AG04450 (cell line): ENCODE data around the gene SMYD1. TPM values are rescaled to one million over a fixed set of nuclear protein-coding genes. Genes with fewer than 3 reads are reported as not detected.

Experiments used
- CTCF ChIA-PET: fragments of 300-600, 350-600 bp; formaldehyde crosslinking; extraction: SDS; loops from one replicate; lab custom pipeline; 2022; ENCODE audit warnings: antibody characterized with exemption, inconsistent platforms; lab: Charles Lee
- POLR2A ChIA-PET: fragments of 350-600 bp; formaldehyde crosslinking; extraction: SDS; loops from one replicate; lab custom pipeline; 2021; ENCODE audit warnings: antibody characterized with exemption, inconsistent platforms; lab: Yijun Ruan, JAX
- DNase-seq: peaks from one replicate; pipeline ENCODE4 v3.0.0-alpha.2; 2011; ENCODE audit warnings: low read depth, low spot score
- H3K27ac ChIP-seq: one replicate; pipeline ENCODE4 v1.5.1; 2012; ENCODE audit warnings: low read depth, low read length, control low read depth
- H3K27me3 ChIP-seq: one replicate; pipeline ENCODE4 v1.6.0; 2012; ENCODE audit warnings: low read length; ENCODE audit not compliant: control insufficient read depth, insufficient read depth
- H3K4me3 ChIP-seq: 2 replicates; pipeline ENCODE4 v1.5.1; 2011; ENCODE audit warnings: mild to moderate bottlenecking, low read depth, low read length, control low read depth
- H3K9me3 ChIP-seq: 2 replicates; pipeline ENCODE4 v1.5.1; 2012; ENCODE audit warnings: low read length; ENCODE audit not compliant: control insufficient read depth, insufficient read depth
- polyA plus RNA-seq: library from polyadenylated mRNA; depleted of rRNA; stranded (reverse); fragments of >200 nt; gene quantifications from 2 replicates; pipeline ENCODE4 v1.2.3, GENCODE V29; 2011
- TF ChIP-seq, protein P1 (sequence below): IDR thresholded peaks from 2 replicates; pipeline ENCODE4 v1.5.1; 2011; ENCODE audit warnings: low read depth, low read length, control low read depth, inconsistent platforms

Gene SMYD1
- polyA plus RNA-seq, 1 experiment: not detected

DNA sequence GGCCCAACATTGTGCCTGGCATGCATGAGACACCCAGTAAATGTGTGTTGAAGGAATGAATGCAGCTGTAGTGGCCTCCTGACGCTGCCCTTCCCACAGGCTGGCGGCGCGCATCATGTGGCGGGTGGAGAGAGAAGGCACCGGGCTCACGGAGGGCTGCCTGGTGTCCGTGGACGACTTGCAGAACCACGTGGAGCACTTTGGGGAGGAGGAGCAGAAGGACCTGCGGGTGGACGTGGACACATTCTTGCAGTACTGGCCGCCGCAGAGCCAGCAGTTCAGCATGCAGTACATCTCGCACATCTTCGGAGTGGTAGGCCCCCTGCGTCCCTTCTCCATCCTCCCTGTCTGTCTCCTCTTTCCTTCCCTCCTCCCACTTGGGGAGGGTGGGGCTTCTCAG is 20.1 kb downstream of the SMYD1 start:
- POLR2A ChIA-PET: no interaction called here
- TF ChIP-seq, protein P1, sequence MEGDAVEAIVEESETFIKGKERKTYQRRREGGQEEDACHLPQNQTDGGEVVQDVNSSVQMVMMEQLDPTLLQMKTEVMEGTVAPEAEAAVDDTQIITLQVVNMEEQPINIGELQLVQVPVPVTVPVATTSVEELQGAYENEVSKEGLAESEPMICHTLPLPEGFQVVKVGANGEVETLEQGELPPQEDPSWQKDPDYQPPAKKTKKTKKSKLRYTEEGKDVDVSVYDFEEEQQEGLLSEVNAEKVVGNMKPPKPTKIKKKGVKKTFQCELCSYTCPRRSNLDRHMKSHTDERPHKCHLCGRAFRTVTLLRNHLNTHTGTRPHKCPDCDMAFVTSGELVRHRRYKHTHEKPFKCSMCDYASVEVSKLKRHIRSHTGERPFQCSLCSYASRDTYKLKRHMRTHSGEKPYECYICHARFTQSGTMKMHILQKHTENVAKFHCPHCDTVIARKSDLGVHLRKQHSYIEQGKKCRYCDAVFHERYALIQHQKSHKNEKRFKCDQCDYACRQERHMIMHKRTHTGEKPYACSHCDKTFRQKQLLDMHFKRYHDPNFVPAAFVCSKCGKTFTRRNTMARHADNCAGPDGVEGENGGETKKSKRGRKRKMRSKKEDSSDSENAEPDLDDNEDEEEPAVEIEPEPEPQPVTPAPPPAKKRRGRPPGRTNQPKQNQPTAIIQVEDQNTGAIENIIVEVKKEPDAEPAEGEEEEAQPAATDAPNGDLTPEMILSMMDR: no peak
- no peak overlapping the region for H3K4me3 ChIP-seq
- H3K27me3 ChIP-seq: peaks cover 6% of the 10 kb centered on the region
- CTCF ChIA-PET: no interaction called here
- H3K27ac ChIP-seq: no peak overlapping the region
- DNase-seq: no peak
- H3K9me3 ChIP-seq: no peaks in the 10 kb centered on the region

DNA sequence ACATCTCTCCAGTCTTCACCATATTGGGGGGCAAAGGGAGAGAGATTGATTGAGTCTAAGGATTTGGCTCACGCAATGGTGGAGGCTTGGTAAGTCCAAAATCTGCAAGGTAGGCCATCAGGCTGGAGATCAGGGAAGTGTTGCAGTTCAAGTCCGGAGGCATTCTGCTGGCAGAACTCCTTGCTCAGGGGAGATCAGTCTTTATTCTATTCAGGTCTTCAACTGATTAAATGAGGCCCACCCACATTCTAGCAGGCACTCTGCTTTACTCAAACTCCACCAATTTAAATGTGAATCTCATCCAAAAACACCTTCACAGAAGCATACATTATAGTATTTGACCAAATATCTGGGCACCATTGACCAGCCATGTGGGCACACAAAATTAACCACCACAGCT is 21.4 kb downstream of the SMYD1 start:
- no peak for DNase-seq
- CTCF ChIA-PET: no interaction called here
- Histone ChIP-seq H3K27me3 (peaks cover 6% of the 10 kb centered on the region), H3K27ac (no peak overlapping the region), H3K4me3 (no peak overlapping the region), H3K9me3 (no peaks in the 10 kb centered on the region)
- TF ChIP-seq, protein P1: no peak
- POLR2A ChIA-PET: no interaction called here

DNA sequence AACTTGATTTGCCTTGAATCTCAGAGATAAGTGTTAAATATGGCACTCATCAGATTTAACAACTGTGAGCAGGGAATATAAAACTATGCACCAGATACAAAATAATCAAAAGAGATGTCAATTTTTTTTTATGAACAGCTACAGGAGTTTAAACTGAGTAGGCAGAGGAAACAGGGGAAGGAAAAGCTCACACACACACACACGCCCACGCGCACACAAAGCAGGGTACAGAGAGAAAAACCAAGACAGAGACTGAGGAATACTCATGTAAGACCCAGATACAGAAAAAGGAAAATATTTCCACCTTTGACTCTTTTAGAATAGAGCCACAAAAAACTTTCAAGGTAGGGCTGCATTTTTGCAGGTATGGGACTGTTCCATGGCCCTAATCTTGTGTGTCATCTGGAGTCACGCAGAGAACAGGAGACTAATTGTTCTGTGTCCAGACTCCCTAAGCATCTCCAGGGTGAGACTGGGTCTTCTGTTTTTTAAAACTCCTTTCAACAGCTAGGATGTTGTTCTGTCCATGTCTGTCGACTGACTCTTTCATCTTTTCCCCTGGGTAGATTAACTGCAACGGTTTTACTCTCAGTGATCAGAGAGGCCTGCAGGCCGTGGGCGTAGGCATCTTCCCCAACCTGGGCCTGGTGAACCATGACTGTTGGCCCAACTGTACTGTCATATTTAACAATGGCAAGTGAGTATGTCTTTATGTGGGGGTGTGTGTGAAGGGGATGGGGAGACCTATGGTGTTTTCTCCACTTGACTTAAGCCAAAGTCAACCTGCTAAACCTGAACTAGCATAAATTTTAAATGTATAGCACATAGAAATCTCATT is 23.0 kb downstream of the SMYD1 start:
- DNase-seq: no peak
- ChIA-PET POLR2A (no interaction called here), CTCF (no interaction called here)
- Histone ChIP-seq H3K4me3 (no peak overlapping the region), H3K27ac (no peak overlapping the region), H3K27me3 (peaks cover 10% of the 10 kb centered on the region), H3K9me3 (no peaks in the 10 kb centered on the region)
- TF ChIP-seq, protein P1: no peak

DNA sequence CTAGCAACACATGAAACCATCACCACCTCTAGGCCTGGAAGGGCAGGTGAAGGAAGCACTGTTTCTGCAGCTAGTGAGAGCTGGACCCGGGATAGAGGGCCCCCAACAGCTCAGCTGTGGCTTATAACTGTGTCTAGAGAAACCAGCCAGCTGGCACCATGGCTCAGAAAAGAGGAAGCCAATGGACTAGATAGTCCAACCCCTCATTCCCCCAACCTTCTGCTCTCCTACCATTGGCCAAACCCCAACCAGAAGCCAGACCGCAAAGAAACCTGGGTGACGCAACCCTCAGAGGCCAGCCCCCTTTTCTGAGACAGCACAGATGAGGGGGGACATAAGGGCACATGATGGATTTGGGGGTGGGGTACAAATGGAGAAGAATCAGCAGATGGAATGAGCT is 24.3 kb downstream of the SMYD1 start:
- ChIA-PET POLR2A (no interaction called here), CTCF (interaction anchor here (1.3 kb wide), 1 partner anchor 32 kb away, joined by 3 read pairs; no protein-coding TSS in a partner anchor)
- DNase-seq: no peak
- Histone ChIP-seq H3K9me3 (no peaks in the 10 kb centered on the region), H3K4me3 (no peak overlapping the region), H3K27ac (no peak overlapping the region), H3K27me3 (peaks cover 8% of the 10 kb centered on the region)
- TF ChIP-seq, protein P1: no peak

DNA sequence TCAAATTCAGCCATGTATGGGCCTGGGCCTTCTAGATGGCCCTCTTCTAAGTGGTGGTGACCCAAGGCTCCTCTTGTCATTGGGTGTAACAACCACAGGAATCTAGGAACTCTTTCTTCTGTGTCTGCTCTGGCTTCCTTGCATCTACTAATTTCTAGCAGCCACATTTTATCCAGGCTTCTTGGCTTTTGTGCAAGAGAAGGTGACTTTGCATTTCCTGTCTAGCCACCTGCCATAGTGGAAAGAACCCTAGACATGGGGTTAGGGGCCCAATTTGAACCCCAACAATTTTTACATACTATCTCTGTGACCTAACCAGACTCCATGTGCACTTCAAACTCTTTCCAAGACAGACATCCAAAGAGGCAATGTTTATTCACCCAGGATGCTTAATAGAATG is 25.1 kb downstream of the SMYD1 start:
- TF ChIP-seq, protein P1: no peak
- Histone ChIP-seq H3K4me3 (no peak overlapping the region), H3K27ac (no peak overlapping the region), H3K9me3 (no peaks in the 10 kb centered on the region), H3K27me3 (peaks cover 8% of the 10 kb centered on the region)
- POLR2A ChIA-PET: no interaction called here
- CTCF ChIA-PET: interaction anchor here (1.3 kb wide), 1 partner anchor 33 kb away, joined by 3 read pairs; no protein-coding TSS in a partner anchor
- no peak for DNase-seq
